Adrenal gland (tissue), 12 donors: Measurements from ENCODE around the gene SLC4A7. TPM values are rescaled to one million over a fixed set of nuclear protein-coding genes. Genes with fewer than 3 reads are reported as not detected.

Experiments used
- DNase-seq, 7 donors: peaks; one replicate each; pipeline ENCODE4 v3.0.0-alpha.2; 2019 to 2020
- H3K27ac ChIP-seq, 5 donors: fragments of 200-600 bp; sonication (generic) in 4 of 5; 1 replicate in 3 of 5; 2 replicates in 2 of 5; pipeline versions ENCODE4 v1.5.1 to v1.8.0; 2016 to 2020; ENCODE audit warnings: mild to moderate bottlenecking in 1 of 5
- H3K27me3 ChIP-seq: fragments of 200-600 bp; 2 replicates; pipeline ENCODE4 v1.8.0; 2021
- H3K36me3 ChIP-seq, 2 donors: fragments of 200-600 bp; replicated peaks in 1 of 2; 1 replicate in 1 of 2; 2 replicates in 1 of 2; pipeline versions ENCODE4 v1.5.1 to v1.8.0; 2018 to 2022
- H3K4me1 ChIP-seq, 2 donors: fragments of 200-600 bp; replicated peaks in 1 of 2; 1 replicate in 1 of 2; 2 replicates in 1 of 2; pipeline versions ENCODE4 v1.5.1 to v1.8.0; 2018 to 2021
- H3K4me3 ChIP-seq, 4 donors: fragments of 200-600 bp; sonication (generic) in 3 of 4; one replicate each; pipeline ENCODE4 v1.5.1; 2016 to 2018
- H3K9me3 ChIP-seq, 3 donors: fragments of 200-600 bp; sonication (generic) in 1 of 3; replicated peaks in 1 of 3; 1 replicate in 2 of 3; 2 replicates in 1 of 3; pipeline versions ENCODE4 v1.5.1 to v1.8.0; 2016 to 2021
- CTCF ChIP-seq, 6 experiments: fragments of 450-650 bp in 4 of 6; fragments of 200-600 bp in 2 of 6; sonication (generic) in 1 of 6; IDR thresholded peaks; 1 replicate in 5 of 6; 2 replicates in 1 of 6; pipeline versions ENCODE4 v1.5.1 to v1.8.0; 2016 to 2021; ENCODE audit warnings: antibody characterized with exemption in 6 of 6, mild to moderate bottlenecking in 2 of 6, moderate library complexity in 1 of 6
- POLR2A ChIP-seq, 2 donors: fragments of 450-650 bp; IDR thresholded peaks; one replicate each; pipeline ENCODE4 v1.6.1; 2017; ENCODE audit warnings: antibody characterized with exemption in 2 of 2, mild to moderate bottlenecking in 2 of 2, moderate library complexity in 1 of 2
- WGBS, 4 donors: extraction: QIAGEN DNeasy Blood & Tissue Kit in 2 of 4; methylation state at CpG; one replicate each; pipeline versions ENCODE4 v1.1.5 to v1.1.7; 2013 to 2017; 5-methylcytosine and 5-hydroxymethylcytosine counted together
- intact Hi-C, 2 donors: fragments of 100-400 bp; cut with DNase I; formaldehyde crosslinking; loops; one replicate each; pipeline versions ENCODE4 v1.14.1 to v1.15.0; 2022 to 2023
- polyA plus RNA-seq, 3 donors: library from polyadenylated mRNA; stranded (reverse); fragments of 200-250 nt in 2 of 3; fragments of 350-450 nt in 1 of 3; fragmentation: Illumina TruSeq in 1 of 3; extraction: RNeasy Lipid Tissue Mini Kit (QIAGEN cat#74804) in 1 of 3; gene quantifications; one replicate each; pipeline ENCODE4 v1.2.3, GENCODE V29; 2013 to 2014
- total RNA-seq, 9 donors: library from RNA; depleted of rRNA in 4 of 9; stranded (reverse); fragments of >200 nt in 4 of 9; fragments of 120-200 nt in 1 of 9; fragmentation: NEBNext Ultra II Directional in 1 of 9; extraction: Animal tissue kit (Norgen Biotek cat#: 25700) in 1 of 9; gene quantifications; one replicate each; pipeline versions ENCODE4 v1.1.0 to v1.2.4, GENCODE V29; 2013 to 2023
- donor health status: healthy with polysubstance abuse.
- donor health status: Bipolar disorder and iron deficiency.
- donor health status: DM: yes; HTN: yes; CAD: no.
- donor health status: DM: no; HTN: no; CAD: no.
- donor health status: DM: no; HTN: no; CAD: no.
- donor health status: DM: yes; HTN: yes; CAD: no.

Gene SLC4A7
- total and polyA plus RNA-seq, 12 donors: 2.7 to 34.5 (median 11.6) TPM

DNA sequence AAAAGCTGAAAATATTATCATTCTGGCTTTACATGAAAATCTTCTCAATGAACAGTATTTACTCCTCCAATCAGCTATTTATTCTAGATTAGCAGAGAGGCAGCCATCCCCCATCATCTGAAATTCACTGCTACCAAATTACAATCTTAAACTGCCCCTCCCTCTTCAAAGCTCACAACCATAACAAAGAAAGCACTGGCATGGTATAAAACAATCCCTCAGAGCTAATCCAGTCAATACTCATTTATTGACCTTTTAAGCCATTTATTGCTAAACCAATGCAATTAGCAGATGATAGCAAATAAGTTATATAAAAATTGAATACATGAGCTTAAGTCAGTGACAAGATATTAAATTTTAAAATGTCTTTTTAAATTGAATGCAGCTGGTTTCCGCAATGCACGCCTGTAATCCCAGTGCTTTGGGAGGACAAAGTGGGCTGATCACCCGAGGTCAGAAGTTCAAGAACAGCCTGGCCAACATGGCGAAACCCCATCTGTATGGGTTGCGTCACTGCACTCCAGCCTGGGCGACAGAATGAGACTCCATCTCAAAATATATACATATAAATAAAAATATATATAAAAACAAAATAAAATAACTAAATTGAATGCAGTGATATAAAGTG, 12.1 kb downstream of the SLC4A7 start:
- intact Hi-C loops: loop anchor here in 1 of 2 donors (10.0 kb wide), 1 partner anchor 157 kb away; no protein-coding TSS in a partner anchor
- Histone ChIP-seq H3K4me3 (no peak overlapping the region), H3K36me3 (no peaks in the 10 kb centered on the region), H3K27ac (no peak overlapping the region), H3K9me3 (no peaks in the 10 kb centered on the region), H3K4me1 (peaks cover 0 to 8% of the 10 kb centered on the region in 2 donors), H3K27me3 (no peaks in the 10 kb centered on the region)
- WGBS, 4 donors: 78 to 90% (median 88%) methylated on average over 6 of the region's 6 CpGs
- no peak for DNase-seq
- TF ChIP-seq POLR2A (IDR thresholded peaks at IDR 0.05) (no peak), CTCF (IDR thresholded peaks at IDR 0.05) (no peak)

GRCh38 chr3:27468283-27468886, 15.8 kb downstream of the SLC4A7 start:
- Histone ChIP-seq H3K9me3 (no peaks in the 10 kb centered on the region), H3K27ac (no peak overlapping the region), H3K36me3 (no peaks in the 10 kb centered on the region), H3K4me1 (peaks cover 0 to 9% of the 10 kb centered on the region in 2 donors), H3K4me3 (no peak overlapping the region), H3K27me3 (no peaks in the 10 kb centered on the region)
- WGBS, 4 donors: 94 to 97% (median 95%) methylated on average over 5 of the region's 5 CpGs
- intact Hi-C loops: no loop called here
- DNase-seq: no peak
- TF ChIP-seq CTCF (IDR thresholded peaks at IDR 0.05) (no peak), POLR2A (IDR thresholded peaks at IDR 0.05) (no peak)

GRCh38 chr3:27467545-27467944, 16.6 kb downstream of the SLC4A7 start:
- Histone ChIP-seq H3K27me3 (no peaks in the 10 kb centered on the region), H3K36me3 (no peaks in the 10 kb centered on the region), H3K9me3 (no peaks in the 10 kb centered on the region), H3K4me1 (peaks cover 0 to 9% of the 10 kb centered on the region in 2 donors), H3K27ac (no peak overlapping the region), H3K4me3 (peak overlapping the region in 1 of 4 donors; percentile 9)
- TF ChIP-seq POLR2A (IDR thresholded peaks at IDR 0.05) (no peak), CTCF (IDR thresholded peaks at IDR 0.05) (peak; percentile 36 to 64 (median 52))
- intact Hi-C loops: no loop called here
- WGBS, 4 donors: 14 to 24% (median 17%) methylated on average over 3 of the region's 3 CpGs
- no peak for DNase-seq

- intact Hi-C loops: no loop called here
- H3K27ac ChIP-seq: no peak overlapping the region
- TF ChIP-seq POLR2A (IDR thresholded peaks at IDR 0.05) (no peak), CTCF (IDR thresholded peaks at IDR 0.05) (no peak)
- peaks cover 0 to 9% of the 10 kb centered on the region in 2 donors for H3K4me1 ChIP-seq
- no peak overlapping the region for H3K4me3 ChIP-seq
- no peaks in the 10 kb centered on the region for H3K27me3 ChIP-seq
- no peaks in the 10 kb centered on the region for H3K9me3 ChIP-seq
- no peaks in the 10 kb centered on the region for H3K36me3 ChIP-seq
- WGBS, 4 donors: 92 to 98% (median 97%) methylated on average over 19 of the region's 19 CpGs
- no peak for DNase-seq
These were observed 19.5 kb downstream of the SLC4A7 start for GRCh38 chr3:27464646-27465045.
